ENCODE results near the gene BMAL1.

DNA sequence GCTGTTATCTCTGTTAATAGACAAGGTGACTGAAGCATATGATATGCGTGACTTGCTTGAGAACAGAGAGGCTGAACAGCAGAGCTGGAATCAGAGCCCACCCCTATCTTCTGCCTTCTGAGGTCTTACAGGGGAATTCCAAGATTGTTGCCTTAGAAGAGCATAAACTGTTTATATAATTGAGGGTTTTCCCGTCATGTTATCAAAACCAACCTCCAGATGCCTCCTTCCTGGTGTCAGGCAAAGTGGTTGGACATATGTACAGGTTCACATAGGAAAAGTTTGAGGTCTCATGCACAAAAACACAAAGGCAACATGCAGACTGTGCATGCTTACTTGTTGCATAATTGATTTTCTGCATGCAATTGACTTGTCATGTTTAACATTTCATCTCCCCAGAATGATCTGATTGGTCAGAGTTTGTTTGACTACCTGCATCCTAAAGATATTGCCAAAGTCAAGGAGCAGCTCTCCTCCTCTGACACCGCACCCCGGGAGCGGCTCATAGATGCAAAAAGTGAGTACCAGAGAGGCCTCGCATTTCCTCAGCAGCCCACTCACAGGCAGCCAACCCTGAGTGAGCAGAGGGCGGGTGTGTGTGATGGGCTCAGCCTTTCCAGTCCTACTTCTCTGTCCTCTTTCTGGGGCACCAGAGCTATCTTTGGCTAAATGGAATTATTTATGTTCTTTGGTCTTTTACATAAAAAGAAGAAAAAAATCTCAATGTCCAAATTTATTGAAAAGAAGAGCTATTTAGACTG is 88.9 kb downstream of the BMAL1 start:
- TF ChIP-seq, protein P1, sequence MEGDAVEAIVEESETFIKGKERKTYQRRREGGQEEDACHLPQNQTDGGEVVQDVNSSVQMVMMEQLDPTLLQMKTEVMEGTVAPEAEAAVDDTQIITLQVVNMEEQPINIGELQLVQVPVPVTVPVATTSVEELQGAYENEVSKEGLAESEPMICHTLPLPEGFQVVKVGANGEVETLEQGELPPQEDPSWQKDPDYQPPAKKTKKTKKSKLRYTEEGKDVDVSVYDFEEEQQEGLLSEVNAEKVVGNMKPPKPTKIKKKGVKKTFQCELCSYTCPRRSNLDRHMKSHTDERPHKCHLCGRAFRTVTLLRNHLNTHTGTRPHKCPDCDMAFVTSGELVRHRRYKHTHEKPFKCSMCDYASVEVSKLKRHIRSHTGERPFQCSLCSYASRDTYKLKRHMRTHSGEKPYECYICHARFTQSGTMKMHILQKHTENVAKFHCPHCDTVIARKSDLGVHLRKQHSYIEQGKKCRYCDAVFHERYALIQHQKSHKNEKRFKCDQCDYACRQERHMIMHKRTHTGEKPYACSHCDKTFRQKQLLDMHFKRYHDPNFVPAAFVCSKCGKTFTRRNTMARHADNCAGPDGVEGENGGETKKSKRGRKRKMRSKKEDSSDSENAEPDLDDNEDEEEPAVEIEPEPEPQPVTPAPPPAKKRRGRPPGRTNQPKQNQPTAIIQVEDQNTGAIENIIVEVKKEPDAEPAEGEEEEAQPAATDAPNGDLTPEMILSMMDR (IDR thresholded peaks at IDR 0.05): no peak
- TF ChIP-seq POLR2A (IDR thresholded peaks at IDR 0.05): no peak

Data from Peyer's patch (tissue), 4 donors.